MM.1S (cell line): ENCODE results near the gene SNTG2.

Experiments used
- DNase-seq: peaks from one replicate; pipeline ENCODE4 v3.0.0-alpha.2; 2015
- H2AFZ ChIP-seq: fragments of 300-600 bp; sonication (generic); 2 replicates; pipeline ENCODE4 v1.6.0; 2016; ENCODE audit warnings: antibody characterized with exemption, low read length
- H3F3A ChIP-seq: fragments of 300-600 bp; sonication (generic); 2 replicates; pipeline ENCODE4 v1.6.1; 2016; ENCODE audit warnings: mild to moderate bottlenecking, antibody characterized with exemption, low read length, moderate library complexity, mixed read lengths; ENCODE audit not compliant: insufficient read depth
- H3K27ac ChIP-seq: fragments of 300-600 bp; sonication (generic); 2 replicates; pipeline ENCODE4 v1.5.1; 2016; ENCODE audit warnings: mild to moderate bottlenecking, low read length
- H3K27me3 ChIP-seq: fragments of 300-600 bp; sonication (generic); replicated peaks from 2 replicates; pipeline ENCODE4 v1.6.0; 2016; ENCODE audit warnings: low read length; ENCODE audit not compliant: insufficient read depth
- H3K36me3 ChIP-seq: fragments of 300-600 bp; sonication (generic); replicated peaks from 2 replicates; pipeline ENCODE4 v1.6.1; 2016; ENCODE audit warnings: mild to moderate bottlenecking, low read length, mixed read lengths; ENCODE audit not compliant: insufficient read depth
- H3K4me1 ChIP-seq: fragments of 300-600 bp; sonication (generic); 2 replicates; pipeline ENCODE4 v1.6.1; 2016; ENCODE audit warnings: low read length, mixed read lengths
- H3K4me2 ChIP-seq: fragments of 300-600 bp; sonication (generic); 2 replicates; pipeline ENCODE4 v1.6.0; 2016; ENCODE audit warnings: low read depth, low read length
- H3K4me3 ChIP-seq: fragments of 300-600 bp; sonication (generic); 2 replicates; pipeline ENCODE4 v1.5.1; 2016; ENCODE audit warnings: low read length, mixed read lengths
- H3K79me2 ChIP-seq: fragments of 300-600 bp; sonication (generic); 2 replicates; pipeline ENCODE4 v1.6.1; 2016; ENCODE audit warnings: mixed run types, low read length, mixed read lengths
- H3K9ac ChIP-seq: fragments of 300-600 bp; sonication (generic); 2 replicates; pipeline ENCODE4 v1.6.1; 2016; ENCODE audit warnings: low read length, mixed read lengths
- H3K9me2 ChIP-seq: fragments of 300-600 bp; sonication (generic); replicated peaks from 2 replicates; pipeline ENCODE4 v1.6.1; 2016; ENCODE audit warnings: mild to moderate bottlenecking, low read length, mixed read lengths; ENCODE audit not compliant: insufficient read depth
- H3K9me3 ChIP-seq: fragments of 300-600 bp; sonication (generic); replicated peaks from 2 replicates; pipeline ENCODE4 v1.6.1; 2016; ENCODE audit warnings: mild to moderate bottlenecking, low read length, mixed read lengths; ENCODE audit not compliant: insufficient read depth
- H4K20me1 ChIP-seq: fragments of 300-600 bp; sonication (generic); 2 replicates; pipeline ENCODE4 v1.6.1; 2016; ENCODE audit warnings: mild to moderate bottlenecking, low read length, moderate library complexity, mixed read lengths; ENCODE audit not compliant: insufficient read depth
- CTCF ChIP-seq: fragments of 300-600 bp; sonication (generic); IDR thresholded peaks from 2 replicates; pipeline ENCODE4 v1.5.1; 2016; ENCODE audit warnings: antibody characterized with exemption, low read length, mixed read lengths
- EZH2 ChIP-seq: fragments of 300-600 bp; sonication (generic); optimal IDR thresholded peaks from 2 replicates; pipeline ENCODE3; 2017; ENCODE audit warnings: low read depth, mild to moderate bottlenecking, antibody characterized with exemption, low read length, mixed read lengths
- EZH2phosphoT487 ChIP-seq: fragments of 300-600 bp; sonication (generic); IDR thresholded peaks from 2 replicates; pipeline ENCODE4 v1.6.1; 2018; ENCODE audit warnings: antibody characterized with exemption, low read length

Gene SNTG2

DNA sequence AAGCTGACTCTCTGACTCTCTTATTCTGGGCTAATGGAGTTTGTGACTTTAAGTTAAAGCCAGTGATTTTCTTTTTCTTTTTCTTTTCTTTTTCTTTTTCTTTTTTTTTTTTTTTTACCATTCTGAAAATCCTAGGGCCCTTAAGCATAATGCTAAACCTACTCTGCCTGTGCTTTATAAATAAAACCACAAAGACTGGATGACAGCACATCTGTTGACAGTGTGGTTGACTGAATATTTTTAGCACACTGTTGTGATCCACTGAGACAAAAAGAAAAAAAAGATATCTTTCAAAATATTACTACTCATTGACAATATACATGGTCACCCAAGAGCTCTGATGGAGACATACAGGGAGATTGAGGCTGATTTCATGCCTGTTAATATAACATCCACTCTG is 121.6 kb downstream of the SNTG2 start:
- H2AFZ ChIP-seq, result no peak overlapping the region
- H3K36me3 ChIP-seq, result no peaks in the 10 kb centered on the region
- H3K9ac ChIP-seq, result no peak overlapping the region
- H3K4me2 ChIP-seq, result no peak overlapping the region
- no peak overlapping the region for H3K27ac ChIP-seq
- no peak for DNase-seq
- H4K20me1 ChIP-seq, result no peaks in the 10 kb centered on the region
- H3K9me3 ChIP-seq, result no peaks in the 10 kb centered on the region
- no peaks in the 10 kb centered on the region for H3K4me1 ChIP-seq
- no peaks in the 10 kb centered on the region for H3K9me2 ChIP-seq
- no peak overlapping the region for H3K4me3 ChIP-seq
- H3F3A ChIP-seq, result no peaks in the 10 kb centered on the region
- no peaks in the 10 kb centered on the region for H3K27me3 ChIP-seq
- H3K79me2 ChIP-seq, result no peaks in the 10 kb centered on the region
- no peak for TF ChIP-seq EZH2
- no peak for TF ChIP-seq CTCF
- TF ChIP-seq EZH2phosphoT487, result no peak

DNA sequence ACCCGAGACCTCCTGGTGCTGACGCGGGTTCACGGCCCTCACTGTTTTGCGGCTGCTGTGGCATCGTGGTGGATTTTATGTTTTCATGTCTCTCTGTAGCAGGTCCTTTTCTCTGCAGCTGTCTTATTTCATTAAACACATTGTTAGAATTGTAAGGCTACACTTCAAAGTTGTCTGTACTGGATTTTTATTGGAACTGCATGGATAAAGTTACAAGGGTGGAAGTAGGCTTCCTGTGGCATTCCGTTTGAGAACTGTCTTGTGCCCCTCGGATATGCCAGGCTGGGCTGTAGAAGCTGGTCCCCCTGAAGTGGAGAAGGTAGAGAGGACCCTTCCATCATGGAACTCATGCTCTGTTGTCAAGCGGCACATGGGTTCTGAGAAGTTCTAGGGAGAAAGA is 127.3 kb downstream of the SNTG2 start:
- no peak for DNase-seq
- Histone ChIP-seq H3K9me2 (no peaks in the 10 kb centered on the region), H2AFZ (no peak overlapping the region), H3K36me3 (no peaks in the 10 kb centered on the region), H4K20me1 (no peaks in the 10 kb centered on the region), H3K27ac (no peak overlapping the region), H3K4me2 (no peak overlapping the region), H3K9me3 (no peaks in the 10 kb centered on the region), H3K27me3 (no peaks in the 10 kb centered on the region), H3K4me3 (no peak overlapping the region), H3K4me1 (no peaks in the 10 kb centered on the region), H3K9ac (no peak overlapping the region), H3K79me2 (no peaks in the 10 kb centered on the region), H3F3A (no peaks in the 10 kb centered on the region)
- TF ChIP-seq EZH2phosphoT487, result no peak
- no peak for TF ChIP-seq CTCF
- TF ChIP-seq EZH2, result no peak

DNA sequence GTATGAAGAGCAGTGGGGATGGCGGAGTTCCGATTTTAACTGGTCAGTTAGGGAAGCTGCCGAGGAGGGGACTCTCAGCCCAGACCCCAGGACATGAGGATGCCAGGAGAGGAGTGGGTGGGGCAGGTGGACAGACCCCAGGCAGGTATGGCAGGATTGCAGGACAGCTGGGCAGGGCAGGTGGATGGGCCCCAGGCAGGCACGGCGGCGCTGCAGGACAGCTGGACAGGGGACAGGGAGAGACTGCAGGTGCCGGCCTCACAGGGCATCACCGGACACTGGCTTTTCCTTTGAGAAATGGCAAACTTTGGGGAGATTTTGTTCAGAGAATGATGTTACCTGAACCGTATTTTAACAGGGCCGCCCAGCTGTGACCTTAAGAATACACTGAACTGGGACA is 127.7 kb downstream of the SNTG2 start:
- Histone ChIP-seq H3K9ac (no peak overlapping the region), H3K4me3 (no peak overlapping the region), H4K20me1 (no peaks in the 10 kb centered on the region), H3K36me3 (no peaks in the 10 kb centered on the region), H3K4me2 (no peak overlapping the region), H3K79me2 (no peaks in the 10 kb centered on the region), H3K4me1 (no peaks in the 10 kb centered on the region), H3K9me2 (no peaks in the 10 kb centered on the region), H3K9me3 (no peaks in the 10 kb centered on the region), H3K27me3 (no peaks in the 10 kb centered on the region), H2AFZ (no peak overlapping the region), H3K27ac (no peak overlapping the region), H3F3A (no peaks in the 10 kb centered on the region)
- no peak for DNase-seq
- TF ChIP-seq EZH2 (no peak), CTCF (no peak), EZH2phosphoT487 (no peak)
